ENCODE measurements around the gene TRPV5.

The TRPV5 gene

GRCh38 chr7:142910031-142910433 lies 23.5 kb downstream of the TRPV5 start:
- TF ChIP-seq, protein P1, sequence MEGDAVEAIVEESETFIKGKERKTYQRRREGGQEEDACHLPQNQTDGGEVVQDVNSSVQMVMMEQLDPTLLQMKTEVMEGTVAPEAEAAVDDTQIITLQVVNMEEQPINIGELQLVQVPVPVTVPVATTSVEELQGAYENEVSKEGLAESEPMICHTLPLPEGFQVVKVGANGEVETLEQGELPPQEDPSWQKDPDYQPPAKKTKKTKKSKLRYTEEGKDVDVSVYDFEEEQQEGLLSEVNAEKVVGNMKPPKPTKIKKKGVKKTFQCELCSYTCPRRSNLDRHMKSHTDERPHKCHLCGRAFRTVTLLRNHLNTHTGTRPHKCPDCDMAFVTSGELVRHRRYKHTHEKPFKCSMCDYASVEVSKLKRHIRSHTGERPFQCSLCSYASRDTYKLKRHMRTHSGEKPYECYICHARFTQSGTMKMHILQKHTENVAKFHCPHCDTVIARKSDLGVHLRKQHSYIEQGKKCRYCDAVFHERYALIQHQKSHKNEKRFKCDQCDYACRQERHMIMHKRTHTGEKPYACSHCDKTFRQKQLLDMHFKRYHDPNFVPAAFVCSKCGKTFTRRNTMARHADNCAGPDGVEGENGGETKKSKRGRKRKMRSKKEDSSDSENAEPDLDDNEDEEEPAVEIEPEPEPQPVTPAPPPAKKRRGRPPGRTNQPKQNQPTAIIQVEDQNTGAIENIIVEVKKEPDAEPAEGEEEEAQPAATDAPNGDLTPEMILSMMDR (IDR thresholded peaks at IDR 0.05; ENCODE audit: low read depth, low read length): no peak
- TF ChIP-seq, protein P2, sequence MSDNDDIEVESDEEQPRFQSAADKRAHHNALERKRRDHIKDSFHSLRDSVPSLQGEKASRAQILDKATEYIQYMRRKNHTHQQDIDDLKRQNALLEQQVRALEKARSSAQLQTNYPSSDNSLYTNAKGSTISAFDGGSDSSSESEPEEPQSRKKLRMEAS (IDR thresholded peaks at IDR 0.05; ENCODE audit: low read depth, low read length): no peak
- TF ChIP-seq MYC (IDR thresholded peaks at IDR 0.05; ENCODE audit: low read depth, low read length) (no peak), POLR2A (IDR thresholded peaks at IDR 0.05; ENCODE audit: extremely low read depth, insufficient read length) (no peak)
- H3K4me3 ChIP-seq (ENCODE audit: low read depth, low read length): no peak overlapping the region
- no peak for DNase-seq (ENCODE audit: low read depth)

GRCh38 chr7:142908921-142909890 lies 24.3 kb downstream of the TRPV5 start:
- peak; percentile 62 for DNase-seq (ENCODE audit: low read depth)
- H3K4me3 ChIP-seq (ENCODE audit: low read depth, low read length): no peak overlapping the region

GRCh38 chr7:142908290-142908689 lies 25.3 kb downstream of the TRPV5 start:
- H3K4me3 ChIP-seq (ENCODE audit: low read depth, low read length): no peak overlapping the region
- no peak for DNase-seq (ENCODE audit: low read depth)
- TF ChIP-seq MYC (IDR thresholded peaks at IDR 0.05; ENCODE audit: low read depth, low read length): no peak
- TF ChIP-seq, protein P2 (IDR thresholded peaks at IDR 0.05; ENCODE audit: low read depth, low read length): no peak
- TF ChIP-seq, protein P1 (IDR thresholded peaks at IDR 0.05; ENCODE audit: low read depth, low read length): no peak
- no peak for TF ChIP-seq POLR2A (IDR thresholded peaks at IDR 0.05; ENCODE audit: extremely low read depth, insufficient read length)

More at GRCh38 chr7:142908921-142909890, 24.3 kb downstream of the TRPV5 start:
- TF ChIP-seq, protein P1 (IDR thresholded peaks at IDR 0.05; ENCODE audit: low read depth, low read length): peak; percentile 61
- no peak for TF ChIP-seq POLR2A (IDR thresholded peaks at IDR 0.05; ENCODE audit: extremely low read depth, insufficient read length)

- H3K4me3 ChIP-seq (ENCODE audit: low read depth, low read length): no peak overlapping the region
- no peak for DNase-seq (ENCODE audit: low read depth)
- TF ChIP-seq MYC (IDR thresholded peaks at IDR 0.05; ENCODE audit: low read depth, low read length) (no peak), POLR2A (IDR thresholded peaks at IDR 0.05; ENCODE audit: extremely low read depth, insufficient read length) (no peak)
- TF ChIP-seq, protein P2 (IDR thresholded peaks at IDR 0.05; ENCODE audit: low read depth, low read length): no peak
- TF ChIP-seq, protein P1 (IDR thresholded peaks at IDR 0.05; ENCODE audit: low read depth, low read length): no peak
Measured at GRCh38 chr7:142906643-142907042, 26.9 kb downstream of the TRPV5 start.

DNA sequence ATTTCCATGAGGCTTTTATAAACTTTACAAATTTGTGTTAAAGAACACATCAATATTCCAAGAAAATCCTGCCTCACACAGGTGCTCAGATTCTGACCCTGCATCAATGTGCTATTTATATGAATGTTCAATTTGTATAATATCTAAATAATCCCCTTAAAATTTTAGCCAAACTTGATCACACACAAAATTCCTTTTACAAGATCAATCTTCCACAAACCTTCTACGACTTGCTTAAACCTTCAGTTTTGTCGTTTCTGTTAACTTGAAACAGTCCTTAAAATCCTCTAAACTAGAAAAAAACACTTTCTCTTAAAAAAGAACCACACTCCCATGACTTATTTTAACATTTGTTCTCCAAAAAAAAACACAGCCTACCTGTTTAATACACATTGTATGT lies 27.8 kb downstream of the TRPV5 start:
- H3K4me3 ChIP-seq (ENCODE audit: low read depth, low read length): no peak overlapping the region
- DNase-seq (ENCODE audit: low read depth): no peak
- TF ChIP-seq, protein P1 (IDR thresholded peaks at IDR 0.05; ENCODE audit: low read depth, low read length): no peak
- TF ChIP-seq, protein P2 (IDR thresholded peaks at IDR 0.05; ENCODE audit: low read depth, low read length): no peak
- no peak for TF ChIP-seq POLR2A (IDR thresholded peaks at IDR 0.05; ENCODE audit: extremely low read depth, insufficient read length)
- TF ChIP-seq MYC (IDR thresholded peaks at IDR 0.05; ENCODE audit: low read depth, low read length): no peak

Measured in NB4 (cell line).